ENCODE data around the gene JCHAIN. TPM values are rescaled to one million over a fixed set of nuclear protein-coding genes. Genes with fewer than 3 reads are reported as not detected.
"Not testable (repeated sequence)": the region's sequence is repeated elsewhere in the genome, so short reads cannot be mapped to it uniquely, and the experiment has no call there.

JCHAIN gene
- total RNA-seq (2014; rRNA removed; shearing (Covaris generic)): not detected in 2 replicates
- polyA plus RNA-seq (2015; cell fraction: cytosol; rRNA removed): 0.19 TPM in 1 of 2 replicates, not detected in the other
- polyA plus RNA-seq (2015; cell fraction: nucleus; rRNA removed): not detected in 2 replicates

DNA sequence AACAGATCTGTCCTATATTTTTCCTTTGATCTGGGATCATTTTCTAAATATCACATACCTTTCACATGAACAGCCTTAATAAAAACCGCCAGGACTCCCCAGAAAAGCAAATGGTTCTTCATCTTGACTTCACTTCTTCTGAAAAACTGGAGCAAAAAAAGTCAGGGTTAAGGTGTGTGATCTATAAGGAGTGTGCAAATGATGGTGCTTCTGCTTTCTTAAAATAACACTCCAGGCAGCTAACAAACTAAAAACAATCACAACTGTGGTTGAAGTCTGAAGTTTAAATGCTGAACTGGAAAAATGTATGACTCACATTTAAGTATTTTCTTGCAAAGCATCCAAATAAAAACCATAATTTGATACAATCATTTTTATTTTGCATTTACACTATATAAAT lies at the start of gene JCHAIN:
TSS of gene JCHAIN (minus strand) at position 140 of the 400 bp plus-strand sequence. CDS start at position 122, 18 bp downstream.
- DNase-seq (ENCODE audit: low read depth, low spot score): no peak

DNA sequence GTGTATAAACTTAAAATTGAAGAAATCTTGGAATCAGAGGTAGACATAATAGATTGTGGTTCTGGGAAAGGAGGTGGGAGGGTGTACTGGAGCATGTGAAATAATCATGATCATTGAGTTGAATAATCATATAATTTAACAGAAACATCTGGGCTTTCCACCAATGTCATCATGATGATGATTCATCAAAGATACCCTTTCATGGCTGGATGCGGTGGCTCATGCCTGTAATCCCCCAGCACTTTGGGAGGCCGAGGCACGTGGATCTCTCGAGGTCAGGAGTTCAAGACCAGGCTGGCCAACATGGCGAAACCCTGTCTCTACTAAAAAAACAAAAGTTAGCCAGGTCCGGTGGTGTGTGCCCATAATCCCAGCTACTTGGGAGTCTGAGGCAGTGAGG lies 48.8 kb upstream of the JCHAIN start:
- in situ Hi-C loops (cut with HindIII; ENCODE audit: low pct_unique_long_range_greater_than_20kb, low sequenced_read_pairs): no loop called here
- DNase-seq (ENCODE audit: low read depth, low spot score): peak; percentile 23

More for the DNA sequence above, at the start of gene JCHAIN:
- in situ Hi-C loops (cut with HindIII; ENCODE audit: low pct_unique_long_range_greater_than_20kb, low sequenced_read_pairs): no loop called here

DNA sequence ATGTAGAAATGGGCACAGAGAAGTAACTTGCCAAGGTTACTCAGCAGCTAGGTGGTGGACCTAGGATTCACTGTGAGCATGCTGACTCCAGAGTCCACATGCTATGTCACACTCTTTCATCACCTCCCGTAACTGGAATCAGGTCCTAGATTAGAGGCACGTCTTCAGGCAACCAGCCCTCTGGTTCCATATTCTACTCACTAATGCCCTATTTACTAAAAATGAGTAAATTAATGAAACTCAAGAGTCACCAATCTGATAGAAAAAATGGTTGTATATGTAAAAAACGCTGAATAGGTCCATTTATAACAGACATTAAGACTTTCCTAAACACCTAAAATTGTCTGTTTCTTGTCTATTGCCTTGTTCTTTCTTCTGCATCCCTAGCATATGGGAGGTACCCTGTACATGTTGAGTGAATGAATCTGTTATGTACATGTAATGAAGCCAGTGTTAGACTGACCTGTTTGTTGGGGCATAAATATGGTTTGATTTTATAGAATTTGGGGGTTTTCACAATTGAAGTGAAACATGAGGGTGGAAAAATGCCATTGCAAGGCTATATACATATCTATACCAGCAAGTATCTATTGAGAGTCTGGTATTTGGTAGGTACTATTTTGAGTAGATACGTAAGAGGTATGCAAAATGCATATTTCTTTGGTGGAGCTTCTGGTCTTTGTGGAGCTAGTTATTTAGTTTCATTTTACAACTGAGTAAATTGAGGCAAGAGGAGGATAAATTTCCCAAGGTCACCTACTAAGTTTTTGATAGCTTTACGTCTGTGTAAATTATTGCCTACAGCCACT lies 48.0 kb upstream of the JCHAIN start:
- in situ Hi-C loops (cut with HindIII; ENCODE audit: low pct_unique_long_range_greater_than_20kb, low sequenced_read_pairs): no loop called here
- no peak for DNase-seq (ENCODE audit: low read depth, low spot score)

DNA sequence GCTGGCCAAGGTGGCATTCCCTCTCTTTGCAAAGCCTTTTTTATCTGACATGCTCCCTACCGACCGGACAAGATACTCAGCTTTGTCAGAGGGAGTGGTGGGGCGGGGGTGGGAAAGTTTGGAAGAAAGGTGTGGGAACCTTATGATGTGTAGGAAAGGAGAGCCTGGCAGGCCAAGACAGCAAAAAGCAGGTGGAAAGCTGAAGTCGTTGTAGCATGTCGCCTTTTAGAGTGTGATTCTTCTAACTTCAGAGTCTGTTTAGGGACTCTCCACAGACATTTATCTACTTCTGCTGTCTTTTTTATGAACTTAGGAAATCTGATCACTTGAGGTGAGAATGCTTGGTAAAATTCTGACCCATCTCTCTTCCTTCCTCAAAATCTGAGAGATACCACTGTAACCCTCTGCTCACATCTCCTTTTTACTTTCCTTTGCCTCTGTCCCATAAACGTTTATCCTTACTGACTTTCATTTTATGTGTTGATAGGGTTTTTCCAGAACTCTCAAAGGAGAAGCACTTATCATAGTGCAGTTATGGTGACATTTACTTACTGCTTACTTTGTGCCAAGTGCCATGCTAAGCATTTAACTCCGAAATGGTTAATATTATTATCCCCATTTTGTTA lies 47.3 kb upstream of the JCHAIN start:
- in situ Hi-C loops (cut with HindIII; ENCODE audit: low pct_unique_long_range_greater_than_20kb, low sequenced_read_pairs): no loop called here
- no peak for DNase-seq (ENCODE audit: low read depth, low spot score)

DNA sequence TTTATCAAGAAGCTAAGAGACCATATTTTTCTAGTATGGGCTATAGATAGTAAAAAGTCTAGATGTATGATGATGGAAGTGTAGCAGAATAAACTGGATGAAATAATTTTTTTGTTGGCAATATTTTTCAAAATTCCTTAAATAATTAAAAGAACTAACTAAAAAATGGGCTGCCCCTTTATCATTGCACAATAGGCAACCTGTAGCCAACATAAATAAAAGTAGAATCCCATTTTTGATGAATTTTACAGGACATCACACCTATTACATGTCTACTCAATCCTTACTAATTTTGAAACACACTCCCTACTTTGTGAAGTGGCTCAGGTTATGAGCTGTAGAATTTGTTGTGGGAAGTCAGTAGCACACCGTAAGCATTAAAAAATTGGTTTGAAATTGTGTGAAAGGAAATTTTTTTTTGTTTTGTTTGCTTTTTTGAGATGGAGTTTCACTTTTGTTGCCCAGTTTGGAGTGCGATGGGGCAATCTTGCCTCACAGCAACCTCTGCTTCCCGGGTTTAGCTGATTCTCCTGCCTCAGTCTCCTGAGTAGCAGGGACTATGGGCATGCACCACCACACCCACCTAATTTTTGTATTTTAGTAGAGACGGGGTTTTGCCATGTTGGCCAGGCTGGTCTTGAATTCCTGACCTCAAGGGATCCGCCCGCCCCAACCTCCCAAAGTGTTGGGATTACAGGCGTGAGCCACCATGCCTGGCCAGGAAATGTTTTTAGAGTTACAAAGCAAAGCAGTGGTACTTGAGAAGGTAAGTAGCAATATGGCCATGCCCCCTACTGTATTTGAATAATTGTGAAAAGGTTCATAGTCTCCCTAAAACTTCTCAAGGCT lies 46.5 kb upstream of the JCHAIN start:
- DNase-seq (ENCODE audit: low read depth, low spot score): no peak
- in situ Hi-C loops (cut with HindIII; ENCODE audit: low pct_unique_long_range_greater_than_20kb, low sequenced_read_pairs): no loop called here

DNA sequence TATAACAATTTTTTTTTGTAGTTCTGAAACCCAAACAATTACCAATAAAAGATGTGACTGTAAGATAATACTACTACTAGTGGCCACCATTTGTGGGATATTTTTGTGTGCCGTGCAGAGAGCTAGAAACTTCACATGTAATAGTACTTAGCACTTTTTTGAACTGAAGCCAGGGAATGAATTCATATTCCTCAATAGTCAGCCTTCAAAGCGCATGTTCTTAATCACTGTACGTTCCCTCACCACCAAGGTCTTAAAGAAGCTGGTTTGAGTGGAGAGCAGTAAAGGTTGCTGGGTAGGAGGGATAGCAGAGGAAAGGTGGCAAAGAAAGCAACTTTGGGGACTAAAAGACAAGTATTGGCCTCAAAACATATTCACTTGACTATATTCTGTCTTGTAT lies 45.8 kb upstream of the JCHAIN start:
- in situ Hi-C loops (cut with HindIII; ENCODE audit: low pct_unique_long_range_greater_than_20kb, low sequenced_read_pairs): no loop called here
- DNase-seq (ENCODE audit: low read depth, low spot score): no peak

DNA sequence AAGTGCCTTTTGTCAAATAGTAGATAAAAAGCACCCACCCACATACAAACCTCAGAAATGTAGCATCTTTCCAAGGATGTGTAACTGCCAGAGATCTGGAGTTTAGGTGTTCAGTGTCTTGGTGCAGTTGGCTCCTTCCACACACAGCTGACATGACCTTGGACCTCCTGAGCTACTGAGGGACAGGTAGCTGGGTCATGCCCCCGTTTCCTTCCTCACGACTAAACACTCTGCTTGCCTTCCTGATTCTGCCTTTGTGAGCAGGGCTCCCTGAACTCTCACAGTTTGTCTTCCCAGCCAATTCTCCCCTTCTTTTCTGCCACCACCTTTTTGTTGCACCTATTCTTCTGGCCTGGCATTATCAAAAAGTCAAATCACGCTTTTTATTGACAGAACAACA lies 45.3 kb upstream of the JCHAIN start:
- in situ Hi-C loops (cut with HindIII; ENCODE audit: low pct_unique_long_range_greater_than_20kb, low sequenced_read_pairs): no loop called here
- DNase-seq (ENCODE audit: low read depth, low spot score): no peak

DNA sequence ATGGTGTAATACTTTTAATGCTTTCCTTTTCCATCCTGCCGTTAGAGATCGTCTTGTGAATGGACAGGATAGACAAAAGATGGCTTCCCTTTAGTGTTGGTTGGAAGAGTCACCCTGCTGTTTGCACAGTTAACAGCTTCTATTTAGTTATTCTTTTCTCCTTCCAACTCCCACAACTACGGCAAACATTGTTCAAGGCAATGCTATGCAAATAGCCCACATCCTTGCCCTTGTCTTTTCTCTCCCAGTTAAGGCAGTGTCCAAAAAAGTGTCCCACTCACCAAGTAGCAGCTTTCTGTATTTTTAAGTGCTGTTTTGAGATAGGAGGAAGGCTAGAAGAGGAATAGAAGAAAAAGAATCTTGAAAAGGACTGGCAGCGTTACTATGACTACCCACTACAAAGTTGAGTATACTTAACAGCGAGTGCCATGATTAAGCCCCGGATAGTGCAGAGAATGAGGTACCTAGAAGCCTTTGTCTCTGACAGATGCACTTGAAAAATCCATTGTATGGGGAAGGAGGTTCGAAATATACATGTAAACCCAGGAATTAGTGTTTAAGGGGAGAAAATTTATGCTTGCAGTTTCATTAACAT lies 43.4 kb upstream of the JCHAIN start:
- in situ Hi-C loops (cut with HindIII; ENCODE audit: low pct_unique_long_range_greater_than_20kb, low sequenced_read_pairs): no loop called here
- no peak for DNase-seq (ENCODE audit: low read depth, low spot score)

DNA sequence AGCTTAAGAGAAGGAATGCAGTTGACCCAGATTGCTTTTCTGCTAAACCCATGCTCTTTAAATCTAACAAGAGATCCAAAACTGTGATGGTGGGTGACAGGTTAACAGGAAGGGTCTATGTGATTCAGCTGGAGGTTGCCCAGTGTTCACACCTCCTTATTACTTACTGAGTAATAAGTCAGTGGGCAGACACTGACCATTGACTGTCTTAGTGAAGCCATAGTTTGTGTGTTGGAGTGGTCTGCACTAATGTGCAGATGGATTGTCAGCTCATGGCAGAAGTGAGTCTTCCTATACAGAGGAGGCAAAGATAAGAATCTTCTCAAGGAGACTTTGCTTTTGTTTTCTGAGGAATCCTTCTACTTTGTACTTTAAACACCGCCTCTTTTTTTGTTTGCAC lies 40.2 kb upstream of the JCHAIN start:
- in situ Hi-C loops (cut with HindIII; ENCODE audit: low pct_unique_long_range_greater_than_20kb, low sequenced_read_pairs): no loop called here
- no peak for DNase-seq (ENCODE audit: low read depth, low spot score)

DNA sequence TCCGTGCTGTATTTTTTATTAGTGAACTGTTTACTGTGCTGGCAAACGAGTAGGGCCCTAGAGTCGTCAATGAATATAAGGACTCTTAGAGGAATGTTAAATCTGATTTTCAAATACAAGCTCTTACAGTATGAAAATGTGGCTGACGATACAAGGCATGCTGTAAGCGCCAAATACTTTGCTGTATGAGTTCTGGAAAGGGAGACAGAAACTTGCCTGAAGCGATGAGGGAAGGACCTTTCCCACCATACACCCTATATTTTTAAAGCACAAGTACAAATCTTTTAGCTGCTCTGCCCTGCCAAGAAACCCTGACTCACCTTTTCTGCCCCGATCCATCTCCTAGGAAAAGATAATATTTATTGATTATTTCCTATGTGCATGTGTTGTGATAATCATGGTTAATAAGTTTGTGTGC lies 39.7 kb upstream of the JCHAIN start:
- DNase-seq (ENCODE audit: low read depth, low spot score): no peak
- in situ Hi-C loops (cut with HindIII; ENCODE audit: low pct_unique_long_range_greater_than_20kb, low sequenced_read_pairs): no loop called here

DNA sequence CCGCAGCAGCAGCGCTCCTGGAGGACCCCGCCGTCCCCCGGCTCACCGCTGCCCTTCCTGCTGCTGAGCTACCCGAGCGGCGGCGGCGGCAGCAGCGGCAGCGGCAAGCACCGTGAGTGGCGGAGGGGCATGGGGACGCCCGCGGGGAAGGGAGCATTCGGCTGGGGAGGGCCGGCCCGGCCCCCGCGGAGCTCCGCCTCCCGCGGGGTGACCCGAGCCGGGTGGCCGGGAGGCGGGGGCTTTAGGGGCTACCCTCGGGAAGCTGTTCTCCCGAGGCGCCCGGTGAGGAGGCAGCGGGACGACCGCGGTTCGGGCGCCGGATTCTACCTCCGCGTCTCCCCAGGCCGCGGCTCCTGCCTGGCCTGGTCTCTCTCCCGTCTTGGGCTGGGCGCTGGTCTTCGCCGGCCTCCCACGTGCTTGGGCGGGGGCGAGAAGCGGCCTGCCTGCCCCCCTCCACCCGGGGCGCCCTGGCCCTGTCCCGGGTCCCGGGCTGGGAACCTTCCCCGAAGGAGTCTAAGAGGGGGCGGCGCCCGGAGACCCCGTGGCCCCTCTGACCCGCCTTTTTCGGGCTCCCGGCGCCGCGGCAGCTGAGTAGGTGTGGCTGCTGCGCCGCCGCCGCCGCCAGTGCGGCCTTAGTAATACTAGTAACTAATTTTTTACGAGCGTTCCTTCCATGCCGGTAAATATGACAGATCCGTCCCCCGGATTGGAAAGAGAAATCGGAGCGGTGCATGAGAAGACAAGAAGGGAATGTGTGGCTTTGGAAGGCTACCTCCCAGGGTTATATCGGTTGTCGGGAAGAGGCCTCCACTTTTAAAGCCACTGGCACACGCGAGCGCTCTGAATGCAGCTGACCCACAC lies 39.1 kb upstream of the JCHAIN start:
- in situ Hi-C loops (cut with HindIII; ENCODE audit: low pct_unique_long_range_greater_than_20kb, low sequenced_read_pairs): no loop called here
- DNase-seq (ENCODE audit: low read depth, low spot score): peak; percentile 60

DNA sequence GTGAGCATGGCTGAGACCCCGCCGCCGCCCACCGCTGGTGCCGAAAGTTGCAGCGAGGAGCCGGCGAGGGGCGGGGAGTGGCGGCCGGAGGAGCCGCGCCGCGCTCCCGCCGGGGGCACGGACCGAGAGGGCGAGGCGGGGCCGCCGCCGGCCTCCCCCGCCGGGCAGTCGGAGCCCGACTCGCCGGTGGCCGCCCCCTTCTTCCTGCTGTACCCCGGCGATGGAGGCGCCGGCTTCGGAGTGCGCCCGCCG lies 38.5 kb upstream of the JCHAIN start:
- in situ Hi-C loops (cut with HindIII; ENCODE audit: low pct_unique_long_range_greater_than_20kb, low sequenced_read_pairs): no loop called here
- DNase-seq (ENCODE audit: low read depth, low spot score): no peak

DNA sequence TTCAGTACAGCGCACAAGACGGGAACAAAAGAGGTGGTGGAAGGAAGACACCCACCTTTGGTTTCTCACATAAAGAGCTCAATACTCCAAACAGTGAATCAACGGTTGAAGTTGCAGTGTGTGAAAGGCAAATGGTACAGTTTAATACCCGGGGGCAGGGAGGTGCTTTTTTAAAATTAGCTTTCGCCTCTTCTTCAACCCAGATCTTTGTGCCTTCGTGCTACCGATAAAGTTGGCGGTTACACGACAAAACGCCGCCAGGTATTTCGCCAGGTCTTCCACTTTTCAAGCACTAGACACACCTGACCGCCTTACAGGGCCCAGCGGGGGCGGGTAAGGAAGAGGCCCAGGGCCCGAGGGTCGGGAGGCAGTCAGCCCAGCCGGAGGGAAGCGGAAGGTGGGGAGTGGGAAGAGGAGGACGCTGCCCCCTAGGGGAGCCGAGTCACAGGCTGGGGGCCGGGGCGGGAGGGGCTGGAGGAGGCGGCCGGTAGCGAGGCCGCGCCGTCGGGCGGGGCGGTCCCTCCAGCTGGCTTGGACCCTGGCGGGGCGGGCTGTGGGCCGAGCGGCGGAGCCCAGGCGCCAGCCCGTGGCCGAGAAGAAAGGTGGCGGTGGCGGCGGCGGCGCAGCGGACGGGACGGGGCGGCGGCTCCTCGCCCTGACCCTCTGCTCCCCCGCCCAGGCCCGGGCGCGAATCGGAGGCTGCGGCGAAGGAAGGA lies 38.1 kb upstream of the JCHAIN start:
- in situ Hi-C loops (cut with HindIII; ENCODE audit: low pct_unique_long_range_greater_than_20kb, low sequenced_read_pairs): no loop called here
- peak; percentile 71 for DNase-seq (ENCODE audit: low read depth, low spot score)

DNA sequence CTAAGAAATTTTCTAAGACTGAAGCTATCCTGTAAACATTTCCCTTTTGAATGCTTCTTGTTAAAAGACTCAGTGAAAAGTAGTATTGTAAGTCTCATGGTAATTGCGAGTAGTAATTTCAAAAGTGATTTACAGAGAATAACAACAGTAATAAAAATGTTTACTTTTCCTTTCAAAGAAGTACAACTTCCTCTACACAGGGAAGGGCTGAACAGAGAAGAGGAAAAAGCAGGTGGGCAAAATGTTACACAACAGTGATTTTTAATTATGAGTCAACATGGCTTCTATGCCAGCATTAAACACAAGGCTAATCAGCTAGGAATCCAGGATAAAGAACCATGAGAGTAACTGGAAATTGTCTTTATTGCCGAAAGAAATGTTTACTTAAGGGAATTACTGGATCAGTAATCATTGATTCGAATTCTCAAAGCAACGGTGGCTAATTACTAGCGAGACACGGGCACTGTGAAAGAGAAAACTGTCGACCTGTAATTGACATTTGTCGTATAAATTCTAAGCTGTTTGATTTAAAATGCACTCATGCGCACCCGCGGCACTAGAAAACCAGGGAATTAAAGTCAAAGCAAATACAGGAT lies 37.4 kb upstream of the JCHAIN start:
- in situ Hi-C loops (cut with HindIII; ENCODE audit: low pct_unique_long_range_greater_than_20kb, low sequenced_read_pairs): no loop called here
- DNase-seq (ENCODE audit: low read depth, low spot score): no peak

DNA sequence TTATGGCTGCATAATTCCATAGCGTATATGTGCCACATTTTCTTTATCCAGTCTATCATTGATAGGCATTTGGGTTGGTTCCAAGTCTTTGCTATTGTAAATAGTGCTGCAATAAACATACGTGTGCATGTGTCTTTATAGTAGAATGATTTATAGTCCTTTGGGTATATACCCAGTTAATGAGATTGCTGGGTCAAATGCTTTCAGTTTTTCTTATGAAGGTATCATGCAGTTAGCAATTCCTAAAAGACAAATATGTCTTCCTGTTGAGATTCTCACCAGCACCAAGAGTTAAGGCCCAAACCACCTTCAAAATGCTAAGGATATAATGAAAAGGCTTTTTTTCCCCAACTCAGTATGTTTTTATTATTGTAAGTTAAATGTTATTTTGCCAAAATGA lies 36.3 kb upstream of the JCHAIN start:
- DNase-seq (ENCODE audit: low read depth, low spot score); in situ Hi-C loops (cut with HindIII; ENCODE audit: low pct_unique_long_range_greater_than_20kb, low sequenced_read_pairs): not testable (repeated sequence)

DNA sequence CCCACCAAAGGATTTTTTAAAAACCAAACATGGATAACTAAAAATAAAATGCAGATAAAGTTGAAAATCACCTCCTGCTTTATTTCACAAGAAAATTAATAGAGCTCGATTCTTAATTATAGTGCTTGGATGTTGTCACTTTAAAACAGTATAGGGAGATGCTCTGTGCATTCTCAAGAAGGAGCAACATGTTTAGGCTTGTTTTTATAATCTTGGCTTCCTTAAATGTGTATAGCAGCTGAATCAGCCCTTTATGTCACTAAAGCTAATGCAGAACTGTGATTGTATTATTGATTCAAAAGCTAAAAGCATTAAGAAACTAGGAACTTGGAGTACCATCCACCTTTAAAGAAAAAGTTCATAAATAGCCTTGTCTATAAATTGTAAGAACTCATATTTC lies 35.0 kb upstream of the JCHAIN start:
- in situ Hi-C loops (cut with HindIII; ENCODE audit: low pct_unique_long_range_greater_than_20kb, low sequenced_read_pairs): no loop called here
- no peak for DNase-seq (ENCODE audit: low read depth, low spot score)

All from SK-MEL-5 (cell line).